Thyroid gland (tissue), 4 donors: ENCODE results near the gene PIP4K2B.

ENCODE experiments used
- POLR2A ChIP-seq, 2 donors: fragments of 450-650 bp; IDR thresholded peaks; one replicate each; pipeline ENCODE4 v1.6.1; 2017; ENCODE audit warnings: antibody characterized with exemption in 2 of 2, mild to moderate bottlenecking in 2 of 2, moderate library complexity in 1 of 2
- TF ChIP-seq, protein P1 (sequence below), 6 experiments: fragments of 200-600 bp in 3 of 6; fragments of 450-650 bp in 3 of 6; sonication (generic) in 3 of 6; IDR thresholded peaks; one replicate each; pipeline ENCODE4 v1.5.1; 2016 to 2019; ENCODE audit warnings: antibody characterized with exemption in 6 of 6, mild to moderate bottlenecking in 2 of 6, inconsistent platforms in 1 of 6, moderate library complexity in 1 of 6

DNA sequence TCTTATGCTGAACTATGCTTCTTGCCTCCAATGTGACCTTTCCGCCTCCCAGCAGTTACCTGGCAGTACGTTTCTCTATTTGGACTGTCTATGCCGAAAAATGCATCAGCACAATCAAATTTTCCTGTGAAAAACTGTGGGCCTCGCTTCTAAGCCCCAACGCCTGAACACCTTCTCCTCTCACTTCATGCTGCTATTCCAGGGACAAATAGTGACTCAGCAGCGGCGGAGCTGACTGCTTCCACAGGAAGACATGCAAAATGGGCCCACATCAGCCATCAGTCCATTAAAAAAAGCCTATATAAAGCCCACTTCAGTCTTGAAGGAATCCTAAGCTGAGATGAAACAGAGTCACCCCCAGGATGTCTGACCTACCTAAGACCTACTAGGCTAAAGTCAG, 10.5 kb upstream of the PIP4K2B start:
- TF ChIP-seq, protein P1, sequence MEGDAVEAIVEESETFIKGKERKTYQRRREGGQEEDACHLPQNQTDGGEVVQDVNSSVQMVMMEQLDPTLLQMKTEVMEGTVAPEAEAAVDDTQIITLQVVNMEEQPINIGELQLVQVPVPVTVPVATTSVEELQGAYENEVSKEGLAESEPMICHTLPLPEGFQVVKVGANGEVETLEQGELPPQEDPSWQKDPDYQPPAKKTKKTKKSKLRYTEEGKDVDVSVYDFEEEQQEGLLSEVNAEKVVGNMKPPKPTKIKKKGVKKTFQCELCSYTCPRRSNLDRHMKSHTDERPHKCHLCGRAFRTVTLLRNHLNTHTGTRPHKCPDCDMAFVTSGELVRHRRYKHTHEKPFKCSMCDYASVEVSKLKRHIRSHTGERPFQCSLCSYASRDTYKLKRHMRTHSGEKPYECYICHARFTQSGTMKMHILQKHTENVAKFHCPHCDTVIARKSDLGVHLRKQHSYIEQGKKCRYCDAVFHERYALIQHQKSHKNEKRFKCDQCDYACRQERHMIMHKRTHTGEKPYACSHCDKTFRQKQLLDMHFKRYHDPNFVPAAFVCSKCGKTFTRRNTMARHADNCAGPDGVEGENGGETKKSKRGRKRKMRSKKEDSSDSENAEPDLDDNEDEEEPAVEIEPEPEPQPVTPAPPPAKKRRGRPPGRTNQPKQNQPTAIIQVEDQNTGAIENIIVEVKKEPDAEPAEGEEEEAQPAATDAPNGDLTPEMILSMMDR (IDR thresholded peaks at IDR 0.05) = no peak
- TF ChIP-seq POLR2A (IDR thresholded peaks at IDR 0.05) = no peak
